NCI-H524 treated with DMSO at 0.1 percent for 48 hours (cell line): ENCODE results near the gene RNF144B.
"Not testable (repeated sequence)": the region's sequence is repeated elsewhere in the genome, so short reads cannot be mapped to it uniquely, and the experiment has no call there.

Source experiments
- DNase-seq: peaks from one replicate; lab custom pipeline; 2025; lab: John Stamatoyannopoulos, UW

RNF144B gene

GRCh38 chr6:18444111-18444510 lies 57.0 kb downstream of the RNF144B start:
- DNase-seq, result no peak

DNA sequence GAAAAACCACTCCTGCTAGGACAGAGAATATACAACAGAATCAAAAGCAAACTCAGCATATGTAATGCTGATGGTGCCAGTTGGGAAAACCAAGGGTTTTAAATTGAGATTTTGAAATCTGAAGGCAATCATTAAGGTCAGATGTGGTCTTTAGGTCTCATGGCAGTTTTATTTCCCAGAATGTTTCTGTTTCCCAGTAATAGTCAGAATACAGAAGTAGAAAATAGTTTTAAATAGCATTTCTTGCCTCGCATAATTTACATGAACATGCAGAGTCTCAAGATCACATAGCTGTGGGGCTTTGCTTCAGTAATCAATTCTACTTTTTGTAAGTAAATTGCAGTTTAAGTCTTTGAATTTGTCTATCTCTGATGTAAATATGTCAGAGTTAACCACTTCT lies 58.1 kb downstream of the RNF144B start:
- no peak for DNase-seq

DNA sequence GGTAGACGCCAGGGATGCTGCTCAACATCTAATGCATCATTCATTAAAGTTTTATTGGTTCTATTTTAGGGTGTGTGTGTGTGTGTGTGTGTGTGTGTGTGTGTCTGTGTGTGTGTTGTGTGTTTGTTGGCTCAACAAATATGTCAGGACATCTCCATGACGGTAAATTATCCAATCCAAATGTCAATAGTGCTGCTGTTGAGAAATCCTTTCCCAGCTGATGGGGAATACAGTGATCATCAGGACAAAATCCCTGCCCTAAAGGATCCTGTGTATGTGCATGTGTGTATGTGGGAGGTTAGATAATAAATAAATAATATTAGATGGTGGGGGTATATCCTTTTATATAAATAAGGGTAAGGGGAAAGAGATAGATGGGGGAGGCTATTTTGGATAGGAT lies 59.6 kb downstream of the RNF144B start:
- DNase-seq, result no peak

DNA sequence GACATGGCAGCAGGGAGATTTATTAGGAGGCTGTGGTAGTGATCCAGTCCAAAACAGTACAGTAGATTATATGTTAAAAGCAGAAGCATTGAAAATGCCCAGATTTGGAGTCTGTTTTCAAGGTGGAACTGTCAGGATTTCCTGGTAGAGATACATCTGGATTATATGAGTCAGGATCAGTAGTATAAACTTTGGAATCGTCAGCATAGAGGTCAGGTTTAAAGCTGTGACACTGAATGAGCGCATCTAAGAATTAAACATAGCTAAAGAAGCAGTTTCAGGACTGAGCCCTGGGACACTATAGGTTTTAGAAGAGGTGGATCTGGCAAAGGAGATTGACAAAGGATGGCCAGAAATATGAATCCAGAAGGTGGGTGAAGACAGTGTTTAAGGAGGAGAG lies 60.4 kb downstream of the RNF144B start:
- DNase-seq, result no peak

GRCh38 chr6:18451756-18452155 lies 64.6 kb downstream of the RNF144B start:
- no peak for DNase-seq

DNA sequence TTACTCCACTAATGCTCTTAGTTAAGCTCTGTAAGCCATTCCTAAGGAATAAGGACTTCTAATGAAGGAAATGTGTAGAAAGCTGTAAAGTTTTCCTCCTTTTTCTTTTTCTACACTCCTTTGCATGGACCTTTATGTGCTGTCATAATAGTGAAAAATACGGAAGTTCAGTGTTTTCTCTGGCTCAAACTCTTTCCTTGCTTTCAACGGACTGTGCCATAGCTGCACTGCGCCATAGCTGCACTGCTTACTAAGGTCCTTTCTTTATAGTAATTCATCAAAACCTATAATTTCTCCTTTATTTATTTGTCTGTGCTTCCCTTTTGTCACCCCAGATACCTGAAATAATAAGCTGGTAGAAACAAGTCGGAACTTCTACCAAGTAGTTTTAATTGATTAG lies 67.3 kb downstream of the RNF144B start:
- no peak for DNase-seq

GRCh38 chr6:18457065-18457737 lies 70.1 kb downstream of the RNF144B start:
- no peak for DNase-seq

DNA sequence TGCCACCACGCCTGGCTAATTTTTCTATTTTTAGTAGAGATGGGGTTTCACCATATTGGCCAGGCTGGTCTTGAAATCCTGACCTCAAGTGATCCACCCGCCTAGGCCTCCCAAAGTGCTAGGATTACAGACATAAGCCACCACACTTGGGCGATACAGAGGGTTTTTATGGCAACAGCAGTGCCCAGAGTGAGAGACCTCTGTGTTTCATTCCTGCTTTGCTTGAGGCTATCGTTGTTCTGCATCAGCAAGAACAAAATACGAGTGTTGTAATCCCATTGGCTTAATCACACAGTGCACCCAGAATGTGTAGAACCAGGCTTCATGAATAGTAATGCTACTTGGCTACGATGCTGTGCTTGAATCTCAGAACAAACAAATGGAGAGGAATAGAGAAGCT lies 70.9 kb downstream of the RNF144B start:
- not testable (repeated sequence) for DNase-seq

DNA sequence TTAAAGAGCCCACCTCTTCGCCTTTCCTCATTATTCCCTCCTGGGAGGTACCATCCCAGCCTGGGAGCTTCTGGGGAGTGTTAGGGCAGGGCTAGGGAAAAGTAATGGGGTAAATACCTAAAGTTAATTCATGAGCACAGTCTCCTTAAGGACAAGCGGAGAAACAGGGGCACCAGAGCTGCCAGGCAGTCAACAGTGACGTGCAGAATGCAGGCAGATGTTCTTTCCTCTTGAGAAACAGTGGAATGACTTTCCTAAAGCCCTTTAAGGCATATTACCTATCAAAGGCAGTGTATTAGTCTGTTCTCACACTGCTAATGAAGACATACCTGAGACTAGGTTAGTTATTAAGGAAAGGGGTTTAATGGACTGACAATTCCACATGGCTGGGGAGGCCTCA lies 76.3 kb downstream of the RNF144B start:
- DNase-seq, result no peak

DNA sequence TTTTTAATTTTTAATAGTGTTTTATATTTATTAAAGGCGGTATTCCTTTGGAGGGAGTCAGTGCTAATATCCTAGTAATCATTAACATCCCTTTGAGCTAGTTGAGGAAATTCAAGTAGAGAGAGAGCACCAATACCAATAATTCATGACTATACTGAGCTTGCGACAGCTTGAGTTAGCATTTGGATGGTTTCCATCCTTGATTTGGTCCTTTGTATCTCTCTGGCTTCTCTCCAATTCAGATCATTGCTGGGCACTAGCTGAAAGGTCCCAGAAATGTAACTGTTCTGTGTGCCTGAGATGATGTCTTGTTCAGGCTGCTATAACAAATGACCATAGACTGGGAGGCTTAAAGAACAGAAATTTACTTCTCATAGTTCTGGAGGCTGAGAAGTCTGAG lies 77.0 kb downstream of the RNF144B start:
- DNase-seq, result no peak

GRCh38 chr6:18465410-18466154 lies 78.4 kb downstream of the RNF144B start:
- no peak for DNase-seq

DNA sequence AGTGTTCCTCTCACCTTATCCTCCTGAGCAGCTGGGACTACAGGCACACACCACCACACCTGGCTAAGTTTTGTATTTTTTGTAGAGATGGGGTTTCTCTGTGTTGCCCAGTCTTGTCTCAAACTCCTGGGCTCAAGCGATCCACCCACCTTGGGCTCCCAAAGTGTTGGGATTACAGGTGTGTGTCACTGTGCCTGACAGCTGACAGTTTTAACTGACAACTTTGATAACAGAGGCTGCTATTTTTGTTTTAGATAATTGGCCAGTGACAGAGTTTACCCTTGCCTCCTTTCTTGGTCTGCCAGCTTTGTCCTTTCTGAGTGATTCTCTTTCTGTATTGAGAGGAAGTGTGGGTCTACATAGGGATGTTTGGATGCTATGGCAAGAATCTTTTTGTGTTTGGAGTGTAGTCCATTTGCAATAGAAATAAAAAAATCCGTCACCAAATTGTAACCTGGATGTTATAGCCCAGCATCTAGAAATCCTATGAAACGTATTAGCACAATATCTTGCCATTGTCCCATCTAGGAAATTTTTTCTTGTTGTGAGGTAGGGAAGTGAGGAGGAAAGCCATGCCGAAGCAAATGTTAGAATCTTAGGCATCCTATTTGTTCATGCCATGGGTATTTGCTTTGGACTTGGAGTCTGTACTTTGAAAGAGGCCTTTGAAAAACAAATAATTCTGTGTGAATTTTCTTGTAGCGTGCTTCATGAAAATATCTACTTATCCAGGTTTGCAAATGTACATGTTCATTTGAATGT lies 80.8 kb downstream of the RNF144B start:
- DNase-seq, result no peak

DNA sequence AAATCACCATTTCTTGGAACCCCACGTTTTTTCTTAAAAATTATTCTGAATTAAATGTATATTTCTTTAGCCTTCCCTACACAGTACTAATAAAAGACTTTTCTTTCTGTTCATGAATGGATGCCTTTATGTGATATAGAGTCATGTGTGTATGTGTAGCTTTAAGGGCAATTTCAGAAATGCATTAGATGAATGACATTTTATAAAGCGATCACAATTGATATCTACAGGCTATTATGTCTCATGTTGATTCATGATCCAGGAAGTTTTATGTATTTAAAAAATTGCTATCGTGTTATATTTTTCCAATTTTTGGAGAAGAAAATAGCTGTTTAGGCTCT lies 81.3 kb downstream of the RNF144B start:
- DNase-seq, result no peak

DNA sequence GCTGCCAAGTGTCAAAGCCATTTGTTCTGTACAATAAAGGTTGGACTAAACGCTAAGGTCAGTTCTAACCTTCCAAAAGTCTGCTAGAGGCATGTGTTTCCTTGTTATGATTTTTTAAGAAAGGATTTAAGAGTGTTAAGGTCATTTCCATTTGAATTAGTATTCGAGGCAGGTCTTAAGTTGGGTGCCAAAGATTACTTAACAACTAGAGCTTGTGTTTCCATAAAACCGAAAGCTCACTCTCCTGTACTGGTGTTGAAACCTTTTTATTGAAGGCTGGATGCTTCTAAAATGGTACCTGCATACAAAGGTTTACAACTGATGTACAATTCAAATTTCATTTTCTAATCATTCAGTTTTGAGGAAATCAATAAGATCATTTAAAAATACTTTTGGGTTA lies 82.4 kb downstream of the RNF144B start:
- no peak for DNase-seq

DNA sequence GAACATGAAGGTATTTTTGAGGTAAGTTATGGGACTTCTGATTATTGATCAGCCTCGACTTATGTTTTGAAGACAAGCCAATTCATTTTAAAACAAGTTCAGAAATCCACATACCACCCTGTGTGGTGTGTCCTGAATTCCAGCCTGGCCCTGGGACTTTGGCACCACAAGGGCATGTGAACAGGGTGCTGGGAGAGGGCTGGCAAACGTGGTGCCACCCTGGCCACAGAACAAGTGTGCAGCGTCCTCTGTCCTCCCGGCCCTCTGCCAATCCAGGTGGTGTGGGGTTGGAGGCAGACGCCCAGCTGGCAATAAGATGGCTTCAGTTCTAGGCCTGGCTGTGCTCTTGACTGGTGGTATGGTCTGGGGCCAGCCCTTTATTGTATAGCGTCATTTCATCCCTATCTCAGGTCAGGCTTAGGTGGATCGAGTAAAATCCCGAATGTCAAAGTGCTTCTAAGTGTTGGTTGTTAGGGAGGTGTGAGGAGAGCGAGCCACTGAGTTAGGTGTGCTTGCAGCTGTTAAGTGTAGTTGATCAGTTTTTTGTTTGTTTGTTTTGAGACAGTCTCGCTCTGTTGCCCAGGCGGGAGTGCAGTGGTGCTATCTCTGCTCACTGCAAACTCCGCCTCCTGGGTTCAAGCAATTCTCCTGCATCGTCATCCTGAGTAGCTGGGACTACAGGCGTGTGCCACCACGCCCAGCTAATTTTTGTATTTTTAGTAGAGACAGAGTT lies 84.2 kb downstream of the RNF144B start:
- DNase-seq, result no peak

DNA sequence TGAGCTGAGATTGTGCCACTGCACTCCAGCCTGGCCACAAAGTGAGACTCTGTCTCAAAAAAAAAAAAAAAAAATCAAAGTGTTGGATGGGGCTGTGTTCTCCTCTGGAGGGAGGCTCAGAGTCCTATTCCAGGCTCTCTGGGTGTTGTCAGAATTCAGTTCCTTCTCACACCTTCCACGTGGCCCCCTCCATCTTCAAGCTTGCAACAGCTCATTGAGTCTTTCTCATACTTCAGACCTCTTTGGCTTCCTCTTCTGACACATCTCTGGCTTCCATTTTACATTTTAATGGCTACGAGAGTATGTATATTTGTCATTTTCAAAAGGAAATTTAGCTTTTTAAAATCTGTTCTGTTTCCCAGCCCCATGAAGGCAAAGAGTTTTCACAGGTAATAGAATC lies 85.8 kb downstream of the RNF144B start:
- DNase-seq, result no peak

GRCh38 chr6:18473755-18474154 lies 86.6 kb downstream of the RNF144B start:
- DNase-seq, result no peak

DNA sequence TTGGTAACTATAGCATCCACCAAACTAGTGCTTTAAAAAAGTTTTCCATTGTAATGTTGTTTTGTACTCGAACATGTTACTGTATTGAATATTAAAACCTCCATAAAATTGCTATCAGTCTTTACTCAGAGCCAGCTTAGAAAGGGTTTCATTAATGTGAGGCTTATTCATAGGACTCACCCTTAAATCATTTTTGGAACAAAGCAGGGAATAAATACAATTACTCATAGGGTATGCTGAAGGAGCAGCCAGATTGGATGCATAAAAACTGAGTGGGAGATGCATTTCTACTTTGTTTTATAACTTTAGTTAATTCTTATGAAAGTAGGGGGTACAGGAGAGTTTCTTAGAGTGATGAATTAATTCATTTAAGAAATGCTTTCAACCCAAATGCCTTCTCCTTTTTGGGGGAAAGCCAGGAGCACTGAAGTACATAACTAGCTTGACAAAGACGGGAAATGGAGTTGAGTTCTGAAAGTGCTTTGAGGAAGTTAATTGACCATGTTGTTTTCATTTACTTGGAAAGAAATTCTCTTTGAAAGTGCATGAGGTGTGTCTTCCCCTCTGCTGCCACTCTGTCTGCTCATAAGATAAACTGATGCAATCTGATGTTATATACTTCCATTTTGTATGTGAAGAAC lies 90.3 kb downstream of the RNF144B start:
- no peak for DNase-seq

DNA sequence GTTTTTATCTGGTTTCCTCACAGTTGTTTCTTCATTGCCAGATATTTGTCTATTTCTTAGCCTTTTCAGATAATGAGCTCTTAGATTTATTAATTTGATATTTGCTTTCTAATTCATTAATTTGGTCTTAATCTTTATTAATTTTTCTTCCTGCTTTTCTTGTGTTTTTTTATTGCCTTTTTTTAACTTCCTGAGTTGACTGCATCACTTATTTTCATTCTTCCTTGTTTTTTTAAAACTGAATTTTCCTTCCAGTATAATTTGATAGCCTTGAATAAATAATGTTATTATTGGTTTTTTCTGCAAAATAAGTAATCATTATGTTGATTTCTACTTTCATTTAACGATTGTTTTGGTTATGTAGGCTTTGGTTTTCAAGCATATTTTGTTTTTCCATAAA lies 91.5 kb downstream of the RNF144B start:
- DNase-seq, result no peak

DNA sequence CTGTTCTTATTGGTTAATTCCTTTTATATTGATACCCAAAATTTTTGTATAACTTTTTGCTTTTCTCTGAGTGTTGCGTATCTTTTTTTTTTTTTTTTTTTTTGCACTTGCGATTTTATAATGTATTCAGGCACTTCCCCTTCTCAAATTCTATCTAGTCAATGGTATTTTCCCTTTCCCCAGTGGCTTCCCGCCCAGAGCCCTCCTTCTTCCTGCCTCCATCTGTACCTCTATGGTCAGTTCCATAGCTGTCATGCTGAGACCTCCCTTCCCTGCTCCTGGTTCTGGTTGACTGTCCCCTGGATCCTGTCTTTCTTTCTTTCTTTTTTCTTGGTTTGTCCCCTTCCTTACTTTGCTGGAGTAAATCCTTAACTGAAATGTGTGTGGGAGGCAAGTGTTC lies 94.7 kb downstream of the RNF144B start:
- no peak for DNase-seq

- no peak for DNase-seq
Observed at GRCh38 chr6:18485660-18486435, 98.7 kb downstream of the RNF144B start.
